Neural cell (in vitro differentiated cells): ENCODE measurements around the gene TLR8.

Experiments
- CTCF ChIP-seq: fragments of 450-650 bp; IDR thresholded peaks from 2 replicates; pipeline ENCODE4 v1.5.1; 2014; ENCODE audit warnings: antibody characterized with exemption, mild to moderate bottlenecking, moderate library complexity; ENCODE audit not compliant: poor library complexity, severe bottlenecking
- EP300 ChIP-seq: fragments of 450-650 bp; conservative IDR thresholded peaks from 2 replicates; pipeline ENCODE4 v1.6.1; 2014; ENCODE audit warnings: antibody characterized with exemption, mild to moderate bottlenecking, moderate library complexity; ENCODE audit not compliant: poor library complexity, severe bottlenecking
- EZH2 ChIP-seq: fragments of 200-600, 300-800 bp; shearing (Covaris generic), sonication (generic); IDR thresholded peaks from 2 replicates; pipeline ENCODE4 v1.6.1; 2014; ENCODE audit warnings: antibody characterized with exemption, low read length, borderline replicate concordance, mild to moderate bottlenecking; ENCODE audit not compliant: insufficient read depth, poor library complexity, severe bottlenecking
- MXI1 ChIP-seq: fragments of 450-650 bp; conservative IDR thresholded peaks from 2 replicates; pipeline ENCODE4 v1.6.1; 2014; ENCODE audit warnings: antibody characterized with exemption, mild to moderate bottlenecking; ENCODE audit not compliant: poor library complexity, severe bottlenecking
- POLR2AphosphoS5 ChIP-seq: IDR thresholded peaks from 2 replicates; pipeline ENCODE4 v1.6.1; 2012
- RAD21 ChIP-seq: fragments of 450-650 bp; conservative IDR thresholded peaks from 2 replicates; pipeline ENCODE4 v1.6.1; 2014; ENCODE audit warnings: antibody characterized with exemption, mild to moderate bottlenecking, moderate library complexity
- REST ChIP-seq: IDR thresholded peaks from 2 replicates; pipeline ENCODE4 v1.6.1; 2012; ENCODE audit warnings: borderline replicate concordance
- SMC3 ChIP-seq: fragments of 450-650 bp; conservative IDR thresholded peaks from 2 replicates; pipeline ENCODE4 v1.6.1; 2014; ENCODE audit warnings: antibody characterized with exemption, mild to moderate bottlenecking, moderate library complexity; ENCODE audit not compliant: poor library complexity
- TAF1 ChIP-seq: IDR thresholded peaks from 2 replicates; pipeline ENCODE4 v1.6.1; 2012; ENCODE audit warnings: low read depth

- TF ChIP-seq POLR2AphosphoS5 (no peak), CTCF (no peak), SMC3 (no peak), EP300 (no peak), RAD21 (no peak), EZH2 (no peak), TAF1 (no peak), REST (no peak), MXI1 (no peak)
Measured at GRCh38 chrX:12948495-12948894, 42.1 kb downstream of the TLR8 start.
